HCT116 (cell line): ENCODE measurements around the gene LYSMD4. TPM values are rescaled to one million over a fixed set of nuclear protein-coding genes. Genes with fewer than 3 reads are reported as not detected.
"Not testable (repeated sequence)": the region's sequence is repeated elsewhere in the genome, so short reads cannot be mapped to it uniquely, and the experiment has no call there.

Source experiments
- ATAC-seq: fragments of 200-7000 bp; cut with Tn5 transposase; 2 replicates; pipeline ENCODE4 v1.9.1; 2020; ENCODE audit warnings: mild to moderate bottlenecking, moderate library complexity
- BruUV-seq: library from RNA; stranded (reverse); fragments of 400-500 nt; replicated peaks from 2 replicates; lab custom pipeline; 2021; lab: Mats Ljungman, UMichigan
- CTCF ChIA-PET: fragments of 300-600 bp; sonication (Branson Sonifier 250); formaldehyde crosslinking; loops from one replicate; lab custom pipeline; 2021; ENCODE audit warnings: antibody characterized with exemption; lab: Charles Lee
- POLR2A ChIA-PET: fragments of 300-600, 350-600 bp; sonication (Branson Sonifier 250); formaldehyde crosslinking; loops from one replicate; lab custom pipeline; 2021; ENCODE audit warnings: antibody characterized with exemption; lab: Charles Lee
- RAD21 ChIA-PET, 2 experiments: fragments of 300-600 bp; sonication (Branson Sonifier 250); formaldehyde crosslinking; loops; one replicate each; lab custom pipeline; 2023; ENCODE audit warnings: low total read pairs in 2 of 2; ENCODE audit not compliant: uncharacterized antibody in 2 of 2, unreplicated experiment in 2 of 2, low non-redundant PET in 1 of 2; lab: Charles Lee
- DNase-seq: peaks from one replicate; pipeline ENCODE4 v3.0.0-alpha.2; 2010; ENCODE audit warnings: low read depth, low spot score
- H2AFZ ChIP-seq: fragments of 200-600 bp; shearing (Covaris generic), sonication (generic); 2 replicates; pipeline ENCODE4 v1.6.1; 2017; ENCODE audit warnings: low read depth, mixed run types, mixed read lengths, antibody characterized with exemption, low read length; ENCODE audit not compliant: poor library complexity, severe bottlenecking
- H3K27ac ChIP-seq: 2 replicates; pipeline ENCODE4 v1.5.1; 2012; ENCODE audit warnings: low read depth, low read length
- H3K27me3 ChIP-seq: fragments of 200-600 bp; sonication (generic); 2 replicates; pipeline ENCODE4 v1.6.1; 2016; ENCODE audit warnings: mixed run types, low read length, mixed read lengths; ENCODE audit not compliant: insufficient read depth
- H3K36me3 ChIP-seq, 2 experiments: fragments of 200-500 bp in 1 of 2; fragments of 200-600 bp in 1 of 2; sonication (Bioruptor generic) in 1 of 2; sonication (generic) in 1 of 2; 2 replicates each; pipeline versions ENCODE4 v1.5.1 to v1.6.1; 2014 to 2016; ENCODE audit warnings: low read length in 2 of 2, inconsistent platforms in 1 of 2, mixed read lengths in 1 of 2, mixed run types in 1 of 2; ENCODE audit not compliant: insufficient read depth in 2 of 2, control insufficient read depth in 1 of 2
- H3K4me1 ChIP-seq, 2 experiments: fragments of 200-600 bp in 1 of 2; sonication (generic) in 1 of 2; 2 replicates each; pipeline versions ENCODE4 v1.5.1 to v1.6.1; 2012 to 2017; ENCODE audit warnings: low read length in 2 of 2, inconsistent platforms in 1 of 2, mild to moderate bottlenecking in 1 of 2, mixed read lengths in 1 of 2, mixed run types in 1 of 2, moderate library complexity in 1 of 2; ENCODE audit not compliant: insufficient read depth in 2 of 2, control insufficient read depth in 1 of 2
- H3K4me2 ChIP-seq: fragments of 200-600 bp; sonication (generic); 2 replicates; pipeline ENCODE4 v1.6.1; 2017; ENCODE audit warnings: mixed run types, low read length, mixed read lengths
- H3K4me3 ChIP-seq, 2 experiments: fragments of 200-600 bp in 1 of 2; sonication (generic) in 1 of 2; replicated peaks in 1 of 2; 2 replicates each; pipeline ENCODE4 v1.5.1; 2011 to 2016; ENCODE audit warnings: low read length in 2 of 2, control low read depth in 1 of 2, low read depth in 1 of 2, mild to moderate bottlenecking in 1 of 2, mixed read lengths in 1 of 2, mixed run types in 1 of 2
- H3K79me2 ChIP-seq: fragments of 200-600 bp; sonication (generic); 2 replicates; pipeline ENCODE4 v1.6.1; 2017; ENCODE audit warnings: mild to moderate bottlenecking, mixed run types, low read length, moderate library complexity, mixed read lengths; ENCODE audit not compliant: insufficient read depth
- H3K9ac ChIP-seq: fragments of 200-600 bp; sonication (generic); 2 replicates; pipeline ENCODE4 v1.6.1; 2016; ENCODE audit warnings: low read length, mixed read lengths
- H3K9me2 ChIP-seq: fragments of 200-600 bp; sonication (generic), shearing (Covaris generic); 2 replicates; pipeline ENCODE4 v1.6.1; 2017; ENCODE audit warnings: mixed run types, mild to moderate bottlenecking, moderate library complexity; ENCODE audit not compliant: insufficient read depth
- H3K9me3 ChIP-seq, 2 experiments: fragments of 200-500 bp in 1 of 2; fragments of 200-600 bp in 1 of 2; sonication (Bioruptor generic) in 1 of 2; sonication (generic) in 1 of 2; 2 replicates each; pipeline ENCODE4 v1.6.1; 2014 to 2017; ENCODE audit warnings: low read length in 2 of 2, mixed read lengths in 2 of 2, inconsistent platforms in 1 of 2, low read depth in 1 of 2, mild to moderate bottlenecking in 1 of 2, mixed run types in 1 of 2, moderate library complexity in 1 of 2; ENCODE audit not compliant: control insufficient read depth in 1 of 2, insufficient read depth in 1 of 2
- H4K20me1 ChIP-seq: fragments of 200-600 bp; sonication (generic), shearing (Covaris generic); 2 replicates; pipeline ENCODE4 v1.6.1; 2017; ENCODE audit warnings: mixed run types, mild to moderate bottlenecking, moderate library complexity; ENCODE audit not compliant: insufficient read depth
- CBX3 ChIP-seq: IDR thresholded peaks from 2 replicates; pipeline ENCODE4 v1.6.1; 2012; ENCODE audit warnings: low read depth
- EZH2 ChIP-seq: fragments of 200-600 bp; sonication (generic); IDR thresholded peaks from 2 replicates; pipeline ENCODE4 v1.6.1; 2017; ENCODE audit warnings: antibody characterized with exemption, mixed run types
- FOSL1 ChIP-seq: IDR thresholded peaks from 2 replicates; pipeline ENCODE4 v1.6.1; 2012; ENCODE audit warnings: low read depth
- JUND ChIP-seq: IDR thresholded peaks from 2 replicates; pipeline ENCODE4 v1.6.1; 2012
- POLR2A ChIP-seq: IDR thresholded peaks from 2 replicates; pipeline ENCODE4 v1.7.0; 2011; ENCODE audit warnings: borderline replicate concordance; ENCODE audit not compliant: insufficient read depth, insufficient read length; ENCODE audit errors: extremely low read depth
- RAD21 ChIP-seq: IDR thresholded peaks from 2 replicates; pipeline ENCODE4 v1.6.1; 2012; ENCODE audit warnings: low read depth, mild to moderate bottlenecking
- TCF7L2 ChIP-seq: IDR thresholded peaks from 2 replicates; pipeline ENCODE4 v1.7.0; 2011; ENCODE audit warnings: borderline replicate concordance, inconsistent platforms; ENCODE audit not compliant: insufficient read depth, insufficient read length; ENCODE audit errors: extremely low read depth
- ZFX ChIP-seq: fragments of 450-650 bp; IDR thresholded peaks from 2 replicates; pipeline ENCODE4 v1.6.1; 2017
- intact Hi-C: fragments of 100-400 bp; cut with micrococcal nuclease; formaldehyde crosslinking; loops from 2 replicates; pipeline ENCODE4 v1.10.0; 2022
- total RNA-seq: library from RNA; stranded (reverse); gene quantifications from one replicate; pipeline ENCODE4 v1.2.1, GENCODE V29; 2021; ENCODE audit not compliant: unreplicated experiment

The LYSMD4 gene
- total RNA-seq, 1 experiment from 2014 or later = 8.6 TPM

- no peak for TF ChIP-seq TCF7L2
- TF ChIP-seq FOSL1 = no peak
- no peak for TF ChIP-seq JUND
- no peak for TF ChIP-seq RAD21
- no peak for TF ChIP-seq ZFX
- no peak for TF ChIP-seq POLR2A
- no peak for TF ChIP-seq CBX3
- TF ChIP-seq, all 23 proteins: peak for 0
Observed at GRCh38 chr15:99753066-99753465, 19.8 kb upstream of the LYSMD4 start (continued).

- H2AFZ ChIP-seq = no peak overlapping the region
- no peaks in the 10 kb centered on the region for H3K79me2 ChIP-seq
- H3K9me3 ChIP-seq = no peaks in the 10 kb centered on the region
- no peaks in the 10 kb centered on the region for H3K36me3 ChIP-seq
- no peak overlapping the region for H3K9ac ChIP-seq
- no peak overlapping the region for H3K4me3 ChIP-seq
- H4K20me1 ChIP-seq = no peaks in the 10 kb centered on the region
- no peaks in the 10 kb centered on the region for H3K9me2 ChIP-seq
- no TSS peak for BruUV-seq
- H3K4me2 ChIP-seq = no peak overlapping the region
- ChIA-PET CTCF (no interaction called here), POLR2A (no interaction called here), RAD21 (no interaction called here)
- H3K27me3 ChIP-seq = no peaks in the 10 kb centered on the region
- no peak for DNase-seq
- TF ChIP-seq EZH2 = no peak
- ATAC-seq = no peak
- H3K27ac ChIP-seq = no peak overlapping the region
- intact Hi-C loops = loop anchor here (10.0 kb wide), 1 partner anchor 648 kb away; the partner anchor contains the start of gene SYNM
- no peaks in the 10 kb centered on the region; a peak in 1 of 4 replicates for H3K4me1 ChIP-seq
Observed at GRCh38 chr15:99752556-99752955, 19.3 kb upstream of the LYSMD4 start.

- H4K20me1 ChIP-seq, RAD21 ChIA-PET, BruUV-seq, POLR2A ChIA-PET, H3K27ac ChIP-seq, H3K4me2 ChIP-seq, H3K9me2 ChIP-seq, DNase-seq, H3K9me3 ChIP-seq, H3K27me3 ChIP-seq, H3K4me1 ChIP-seq, H3K36me3 ChIP-seq, H2AFZ ChIP-seq, ATAC-seq, H3K79me2 ChIP-seq, H3K4me3 ChIP-seq, H3K9ac ChIP-seq: not testable (repeated sequence)
- intact Hi-C loops = loop anchor here (10.0 kb wide), 1 partner anchor 646 kb away; the partner anchor contains the start of gene SYNM
- CTCF ChIA-PET = interaction anchor here (1.3 kb wide), 1 partner anchor 46 kb away, joined by 3 read pairs; no protein-coding TSS in a partner anchor
Observed at GRCh38 chr15:99750326-99750725, 17.1 kb upstream of the LYSMD4 start.
